Measurements from ENCODE around the gene CTAGE9. TPM values are rescaled to one million over a fixed set of nuclear protein-coding genes. Genes with fewer than 3 reads are reported as not detected.

The CTAGE9 gene
- total and polyA plus RNA-seq, 2 of the 8 experiments (the other 6 are each of a cell fraction or from before 2014, with no cell fraction given) = not detected

DNA sequence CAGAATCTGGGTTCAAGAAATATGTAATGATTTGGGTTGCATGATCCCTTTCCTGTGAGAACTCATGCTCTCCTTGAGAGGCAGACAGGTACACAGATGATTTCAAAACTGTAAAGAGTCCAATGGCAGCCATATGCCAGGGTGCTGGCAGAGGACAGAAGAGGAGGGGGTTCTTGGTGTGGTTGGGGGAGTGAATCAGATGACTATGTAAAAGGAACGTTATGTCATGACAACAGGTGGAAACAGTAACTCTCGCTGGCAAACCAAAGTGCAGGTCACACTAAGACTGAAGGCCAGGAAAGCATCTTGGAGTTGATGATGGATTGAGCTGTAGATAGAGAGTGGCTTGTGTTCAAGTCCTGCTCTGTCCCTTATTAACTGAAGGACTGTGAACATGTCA, 29.9 kb downstream of the CTAGE9 start:
- H3K27ac ChIP-seq (ENCODE audit: low read depth, low read length) = no peak overlapping the region
- no peaks in the 10 kb centered on the region for H3K27me3 ChIP-seq (replicated peaks in 1 of 4; ENCODE audit: control insufficient read depth in 3 of 4, extremely low read depth in 1 of 4, insufficient read depth in 3 of 4, low read length in 3 of 4)
- H4K5ac ChIP-seq (ENCODE audit: insufficient read length, low read depth, low read length) = no peak overlapping the region
- H3K14ac ChIP-seq (ENCODE audit: insufficient read length) = no peak overlapping the region
- H2BK120ac ChIP-seq (replicated peaks; ENCODE audit: low read depth, low read length) = no peak overlapping the region
- no peak for FAIRE-seq
- H3K79me1 ChIP-seq (ENCODE audit: low read depth, low read length) = no peaks in the 10 kb centered on the region
- H3K23me2 ChIP-seq (ENCODE audit: low read depth, low read length) = no peaks in the 10 kb centered on the region
- H3K9me3 ChIP-seq (ENCODE audit: insufficient read depth in 2 of 2, low read depth in 1 of 2, low read length in 1 of 2) = no peaks in the 10 kb centered on the region
- H3K18ac ChIP-seq (ENCODE audit: extremely low read depth, low read length) = no peak overlapping the region
- no peaks in the 10 kb centered on the region for H3K36me3 ChIP-seq (ENCODE audit: control insufficient read depth in 2 of 4, insufficient read depth in 4 of 4, low read length in 3 of 4)
- no peak overlapping the region for H2AFZ ChIP-seq (ENCODE audit: low read length)
- H4K20me1 ChIP-seq (replicated peaks in 1 of 2; ENCODE audit: control insufficient read depth in 1 of 2, insufficient read depth in 2 of 2, low read length in 2 of 2) = no peaks in the 10 kb centered on the region
- WGBS, 2 experiments (ENCODE audit: extremely low coverage in 1 of 2, insufficient coverage in 1 of 2, insufficient read length in 1 of 2, insufficient replicate concordance in 2 of 2, low coverage in 1 of 2, low lambda C conversion rate in 2 of 2, missing lambda C conversion rate in 1 of 2) = 94% methylated on average over 2 of the region's 2 CpGs; no CpG with 5 or more reads in 1 of the 2 experiments
- no peak overlapping the region for H2BK5ac ChIP-seq (ENCODE audit: low read depth, low read length)
- H3K4me2 ChIP-seq (ENCODE audit: insufficient read depth in 1 of 2, low read depth in 2 of 2, low read length in 2 of 2) = no peak overlapping the region
- H3K4ac ChIP-seq (replicated peaks; ENCODE audit: insufficient read length, low read depth, low read length) = no peak overlapping the region
- no peak overlapping the region for H2BK15ac ChIP-seq (ENCODE audit: low read length)
- H2BK12ac ChIP-seq (ENCODE audit: low read depth, low read length) = no peak overlapping the region
- POLR2A ChIA-PET (ENCODE audit: partially characterized antibody) = no interaction called here
- H4K8ac ChIP-seq (ENCODE audit: extremely low read depth, insufficient read depth, low read length) = no peak overlapping the region
- H3K56ac ChIP-seq (replicated peaks; ENCODE audit: insufficient read length, low read depth, low read length) = no peak overlapping the region
- no peaks in the 10 kb centered on the region for H3K79me2 ChIP-seq (ENCODE audit: control insufficient read depth in 1 of 2, insufficient read depth in 2 of 2, low read length in 2 of 2)
- peaks cover 0 to 6% (median 0%) of the 10 kb centered on the region in 4 experiments; a peak in 1 of 7 replicates for H3K4me1 ChIP-seq (replicated peaks in 1 of 4; ENCODE audit: control insufficient read depth in 3 of 4, insufficient read depth in 4 of 4, low read length in 3 of 4)
- H4K91ac ChIP-seq (replicated peaks; ENCODE audit: insufficient read length, low read length) = no peak overlapping the region
- CTCF ChIA-PET (ENCODE audit: partially characterized antibody) = no interaction called here
- no peak overlapping the region for H2BK20ac ChIP-seq (ENCODE audit: low read length)
- DNase-seq (ENCODE audit: low read depth in 1 of 2, low spot score in 2 of 2) = no peak
- no peak overlapping the region for H3K4me3 ChIP-seq (ENCODE audit: extremely low read depth in 1 of 4, insufficient read depth in 2 of 4, low read depth in 3 of 4, low read length in 4 of 4)
- H3K9ac ChIP-seq (replicated peaks in 1 of 4; ENCODE audit: extremely low read depth in 1 of 4, low read depth in 3 of 4, low read length in 3 of 4) = no peak overlapping the region
- H3K23ac ChIP-seq (ENCODE audit: insufficient read length) = no peak overlapping the region
- no peak overlapping the region for H2AK5ac ChIP-seq (ENCODE audit: low read depth, low read length)
- no peak for TF ChIP-seq FOSL1 (IDR thresholded peaks at IDR 0.05; ENCODE audit: insufficient read depth, low read depth, low read length)
- TF ChIP-seq KDM5A (IDR thresholded peaks at IDR 0.05; ENCODE audit: low read length) = no peak
- no peak for TF ChIP-seq CHD2 (IDR thresholded peaks at IDR 0.05; ENCODE audit: low read length)
- TF ChIP-seq KDM1A (IDR thresholded peaks at IDR 0.05; ENCODE audit: borderline replicate concordance, low read length) = no peak
- TF ChIP-seq EGR1 (IDR thresholded peaks at IDR 0.05; ENCODE audit: borderline replicate concordance, low read depth, low read length) = no peak
- no peak for TF ChIP-seq MAFK (IDR thresholded peaks at IDR 0.05; ENCODE audit: low read depth, low read length)
- TF ChIP-seq, protein P1, sequence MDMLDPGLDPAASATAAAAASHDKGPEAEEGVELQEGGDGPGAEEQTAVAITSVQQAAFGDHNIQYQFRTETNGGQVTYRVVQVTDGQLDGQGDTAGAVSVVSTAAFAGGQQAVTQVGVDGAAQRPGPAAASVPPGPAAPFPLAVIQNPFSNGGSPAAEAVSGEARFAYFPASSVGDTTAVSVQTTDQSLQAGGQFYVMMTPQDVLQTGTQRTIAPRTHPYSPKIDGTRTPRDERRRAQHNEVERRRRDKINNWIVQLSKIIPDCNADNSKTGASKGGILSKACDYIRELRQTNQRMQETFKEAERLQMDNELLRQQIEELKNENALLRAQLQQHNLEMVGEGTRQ (IDR thresholded peaks at IDR 0.05; ENCODE audit: low read length) = no peak
- TF ChIP-seq HDAC6 (IDR thresholded peaks at IDR 0.05; ENCODE audit: low read depth, low read length) = no peak
- no peak for TF ChIP-seq TAF7 (optimal IDR thresholded peaks at IDR 0.05; ENCODE audit: borderline replicate concordance, low read depth, low read length)
- no peak for TF ChIP-seq CBX5 (IDR thresholded peaks at IDR 0.05; ENCODE audit: low read depth, low read length)
- TF ChIP-seq, protein P2, sequence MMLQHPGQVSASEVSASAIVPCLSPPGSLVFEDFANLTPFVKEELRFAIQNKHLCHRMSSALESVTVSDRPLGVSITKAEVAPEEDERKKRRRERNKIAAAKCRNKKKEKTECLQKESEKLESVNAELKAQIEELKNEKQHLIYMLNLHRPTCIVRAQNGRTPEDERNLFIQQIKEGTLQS (IDR thresholded peaks at IDR 0.05; ENCODE audit: insufficient read depth, low read depth, low read length) = no peak
- TF ChIP-seq TBP (IDR thresholded peaks at IDR 0.05; ENCODE audit: low read depth, low read length) = no peak
- TF ChIP-seq SIRT6 (IDR thresholded peaks at IDR 0.05; ENCODE audit: low read length) = no peak
- TF ChIP-seq, protein P3, sequence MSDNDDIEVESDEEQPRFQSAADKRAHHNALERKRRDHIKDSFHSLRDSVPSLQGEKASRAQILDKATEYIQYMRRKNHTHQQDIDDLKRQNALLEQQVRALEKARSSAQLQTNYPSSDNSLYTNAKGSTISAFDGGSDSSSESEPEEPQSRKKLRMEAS (IDR thresholded peaks at IDR 0.05) = no peak
